ENCODE data around the gene CLEC2L.

DNA sequence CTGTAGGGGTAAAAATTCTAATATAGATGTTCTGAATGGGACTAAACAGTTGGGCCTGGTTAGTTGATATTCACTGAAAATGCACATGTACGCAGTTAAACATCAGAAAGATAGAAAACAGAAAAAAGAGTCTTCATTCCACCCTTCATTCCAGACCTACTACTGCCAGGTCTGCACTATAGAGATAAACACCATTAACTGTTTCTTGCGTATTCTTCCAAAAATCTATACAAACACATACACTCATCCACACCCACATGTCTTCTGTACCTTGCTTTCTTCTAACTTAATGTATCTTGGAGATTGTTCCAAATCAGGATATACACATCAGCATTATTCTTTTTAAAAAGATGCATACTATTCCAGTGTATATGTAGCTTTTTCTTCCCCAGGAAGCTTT lies 13.9 kb upstream of the CLEC2L start:
- TF ChIP-seq, protein P1, sequence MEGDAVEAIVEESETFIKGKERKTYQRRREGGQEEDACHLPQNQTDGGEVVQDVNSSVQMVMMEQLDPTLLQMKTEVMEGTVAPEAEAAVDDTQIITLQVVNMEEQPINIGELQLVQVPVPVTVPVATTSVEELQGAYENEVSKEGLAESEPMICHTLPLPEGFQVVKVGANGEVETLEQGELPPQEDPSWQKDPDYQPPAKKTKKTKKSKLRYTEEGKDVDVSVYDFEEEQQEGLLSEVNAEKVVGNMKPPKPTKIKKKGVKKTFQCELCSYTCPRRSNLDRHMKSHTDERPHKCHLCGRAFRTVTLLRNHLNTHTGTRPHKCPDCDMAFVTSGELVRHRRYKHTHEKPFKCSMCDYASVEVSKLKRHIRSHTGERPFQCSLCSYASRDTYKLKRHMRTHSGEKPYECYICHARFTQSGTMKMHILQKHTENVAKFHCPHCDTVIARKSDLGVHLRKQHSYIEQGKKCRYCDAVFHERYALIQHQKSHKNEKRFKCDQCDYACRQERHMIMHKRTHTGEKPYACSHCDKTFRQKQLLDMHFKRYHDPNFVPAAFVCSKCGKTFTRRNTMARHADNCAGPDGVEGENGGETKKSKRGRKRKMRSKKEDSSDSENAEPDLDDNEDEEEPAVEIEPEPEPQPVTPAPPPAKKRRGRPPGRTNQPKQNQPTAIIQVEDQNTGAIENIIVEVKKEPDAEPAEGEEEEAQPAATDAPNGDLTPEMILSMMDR (IDR thresholded peaks at IDR 0.05) = no peak
- TF ChIP-seq EP300 (IDR thresholded peaks at IDR 0.05) = no peak
- TF ChIP-seq POLR2A (IDR thresholded peaks at IDR 0.05) = no peak
